H9 (cell line): ENCODE results near the gene CDK9. TPM values are rescaled to one million over a fixed set of nuclear protein-coding genes. Genes with fewer than 3 reads are reported as not detected.

ENCODE experiments used
- DNase-seq: peaks from one replicate; pipeline ENCODE4 v3.0.0-alpha.2; 2017
- H2AFZ ChIP-seq: one replicate; pipeline ENCODE4 v1.6.1; 2013; ENCODE audit warnings: mild to moderate bottlenecking, low read length, control low read depth, moderate library complexity
- H2AK5ac ChIP-seq: 2 replicates; pipeline ENCODE4 v1.6.1; 2013; ENCODE audit warnings: low read length, control low read depth, mixed read lengths; ENCODE audit not compliant: insufficient read length
- H2BK120ac ChIP-seq: one replicate; pipeline ENCODE4 v1.6.1; 2013; ENCODE audit warnings: low read depth, mild to moderate bottlenecking, low read length, control low read depth, inconsistent platforms; ENCODE audit not compliant: poor library complexity, severe bottlenecking
- H2BK12ac ChIP-seq: 2 replicates; pipeline ENCODE4 v1.6.1; 2013; ENCODE audit warnings: low read length, control low read depth, mixed read lengths, low read depth; ENCODE audit not compliant: insufficient read length
- H2BK15ac ChIP-seq: 2 replicates; pipeline ENCODE4 v1.6.1; 2013; ENCODE audit warnings: low read depth, low read length, control low read depth
- H2BK20ac ChIP-seq: one replicate; pipeline ENCODE4 v1.6.1; 2013; ENCODE audit warnings: low read depth, mild to moderate bottlenecking, low read length, control low read depth, inconsistent platforms; ENCODE audit not compliant: poor library complexity, severe bottlenecking
- H2BK5ac ChIP-seq: 2 replicates; pipeline ENCODE4 v1.6.1; 2013; ENCODE audit warnings: low read length, control low read depth, mixed read lengths; ENCODE audit not compliant: insufficient read length
- H3K14ac ChIP-seq: 2 replicates; pipeline ENCODE4 v1.6.1; 2013; ENCODE audit warnings: low read length, control low read depth; ENCODE audit not compliant: insufficient read depth
- H3K18ac ChIP-seq: 2 replicates; pipeline ENCODE4 v1.6.1; 2013; ENCODE audit warnings: low read depth, mild to moderate bottlenecking, mixed read lengths, low read length, control low read depth; ENCODE audit not compliant: insufficient read length
- H3K23ac ChIP-seq: 2 replicates; pipeline ENCODE4 v1.6.1; 2013; ENCODE audit warnings: low read length, control low read depth, mixed read lengths, low read depth; ENCODE audit not compliant: insufficient read length
- H3K23me2 ChIP-seq: 2 replicates; pipeline ENCODE4 v1.6.1; 2013; ENCODE audit warnings: low read depth, mild to moderate bottlenecking, mixed read lengths, low read length, control low read depth; ENCODE audit not compliant: insufficient read length, poor library complexity, severe bottlenecking
- H3K27ac ChIP-seq: 2 replicates; pipeline ENCODE4 v1.5.1; 2013; ENCODE audit warnings: low read length, control low read depth, mixed read lengths, low read depth; ENCODE audit not compliant: insufficient read length
- H3K27me3 ChIP-seq: 2 replicates; pipeline ENCODE4 v1.6.1; 2013; ENCODE audit warnings: low read length, control low read depth, inconsistent platforms; ENCODE audit not compliant: insufficient read depth
- H3K4ac ChIP-seq: 2 replicates; pipeline ENCODE4 v1.6.1; 2013; ENCODE audit warnings: low read depth, mild to moderate bottlenecking, control low read depth, inconsistent platforms, low read length, moderate library complexity
- H3K4me1 ChIP-seq: 2 replicates; pipeline ENCODE4 v1.6.1; 2013; ENCODE audit warnings: low read length, control low read depth, inconsistent platforms; ENCODE audit not compliant: insufficient read depth
- H3K4me2 ChIP-seq: 2 replicates; pipeline ENCODE4 v1.6.1; 2013; ENCODE audit warnings: low read length, control low read depth, mixed read lengths; ENCODE audit not compliant: insufficient read length, insufficient read depth
- H3K56ac ChIP-seq: 2 replicates; pipeline ENCODE4 v1.6.1; 2013; ENCODE audit warnings: low read depth, mild to moderate bottlenecking, mixed read lengths, low read length, control low read depth; ENCODE audit not compliant: insufficient read length
- H3K79me1 ChIP-seq: 2 replicates; pipeline ENCODE4 v1.6.1; 2013; ENCODE audit warnings: low read depth, mild to moderate bottlenecking, moderate library complexity, low read length, control low read depth, inconsistent platforms; ENCODE audit not compliant: insufficient read depth, poor library complexity, severe bottlenecking
- H3K79me2 ChIP-seq: 2 replicates; pipeline ENCODE4 v1.6.1; 2013; ENCODE audit warnings: low read length, control low read depth, inconsistent platforms; ENCODE audit not compliant: insufficient read depth
- H3K9ac ChIP-seq: 2 replicates; pipeline ENCODE4 v1.6.1; 2013; ENCODE audit warnings: low read length, control low read depth, mixed read lengths; ENCODE audit not compliant: insufficient read length; ENCODE audit errors: extremely low read depth
- H3K9me3 ChIP-seq: one replicate; pipeline ENCODE4 v1.6.1; 2013; ENCODE audit warnings: low read depth, low read length, inconsistent platforms; ENCODE audit not compliant: control insufficient read depth
- H3T11ph ChIP-seq: one replicate; pipeline ENCODE4 v1.6.1; 2013; ENCODE audit warnings: mild to moderate bottlenecking, low read length, control low read depth, inconsistent platforms
- H4K20me1 ChIP-seq: one replicate; pipeline ENCODE4 v1.6.1; 2013; ENCODE audit not compliant: control insufficient read depth, insufficient read length, insufficient read depth
- H4K5ac ChIP-seq: 2 replicates; pipeline ENCODE4 v1.6.1; 2013; ENCODE audit warnings: low read depth, mild to moderate bottlenecking, mixed read lengths, low read length, control low read depth; ENCODE audit not compliant: insufficient read length
- H4K8ac ChIP-seq: replicated peaks from 2 replicates; pipeline ENCODE4 v1.6.1; 2013; ENCODE audit warnings: low read length, control low read depth, mixed read lengths, low read depth; ENCODE audit not compliant: insufficient read length
- H4K91ac ChIP-seq: 2 replicates; pipeline ENCODE4 v1.6.1; 2013; ENCODE audit warnings: low read depth, mild to moderate bottlenecking, moderate library complexity, mixed read lengths, low read length, control low read depth; ENCODE audit not compliant: insufficient read length
- H3K27ac Mint-ChIP-seq, 3 experiments: 2 replicates in 2 of 3; 3 replicates in 1 of 3; pipeline ENCODE4 v1.8.0; 2020 to 2021; ENCODE audit warnings: mixed read lengths in 3 of 3, mild to moderate bottlenecking in 1 of 3, moderate library complexity in 1 of 3
- H3K27me3 Mint-ChIP-seq: 2 replicates; pipeline ENCODE4 v1.8.0; 2021; ENCODE audit warnings: low read depth, mild to moderate bottlenecking, moderate library complexity, mixed read lengths
- H3K36me3 Mint-ChIP-seq, 3 experiments: 2 replicates in 2 of 3; 3 replicates in 1 of 3; pipeline ENCODE4 v1.8.0; 2020 to 2021; ENCODE audit warnings: low read depth in 3 of 3, mixed read lengths in 3 of 3; ENCODE audit not compliant: insufficient read depth in 1 of 3
- H3K4me1 Mint-ChIP-seq, 2 experiments: 2 replicates each; pipeline ENCODE4 v1.8.0; 2020; ENCODE audit warnings: mixed read lengths in 2 of 2
- H3K4me3 Mint-ChIP-seq, 2 experiments: 2 replicates in 1 of 2; 3 replicates in 1 of 2; pipeline ENCODE4 v1.8.0; 2020 to 2021; ENCODE audit warnings: mild to moderate bottlenecking in 2 of 2, mixed read lengths in 2 of 2, moderate library complexity in 1 of 2
- H3K9me3 Mint-ChIP-seq, 2 experiments: 2 replicates in 1 of 2; 3 replicates in 1 of 2; pipeline ENCODE4 v1.8.0; 2020; ENCODE audit warnings: mild to moderate bottlenecking in 2 of 2, mixed read lengths in 2 of 2, moderate library complexity in 1 of 2
- WGBS: extraction: QIAGEN DNeasy Blood & Tissue Kit; methylation state at CpG from one replicate; pipeline ENCODE4 v1.1.7; 2013; ENCODE audit warnings: missing lambda C conversion rate, low lambda C conversion rate, mixed read lengths; ENCODE audit not compliant: insufficient read length; ENCODE audit errors: extremely low coverage; 5-methylcytosine and 5-hydroxymethylcytosine counted together
- total RNA-seq: library from RNA; stranded (reverse); gene quantifications from 2 replicates; pipeline ENCODE4 v1.2.1, GENCODE V29; 2021
- TF ChIP-seq, protein P1 (sequence below): fragments of 200-600 bp; sonication (generic); conservative IDR thresholded peaks from 3 replicates; pipeline ENCODE4 v1.8.0; 2021; ENCODE audit warnings: antibody characterized with exemption, mild to moderate bottlenecking

The CDK9 gene
- total RNA-seq, 1 experiment from 2014 or later = 85.7 TPM

DNA sequence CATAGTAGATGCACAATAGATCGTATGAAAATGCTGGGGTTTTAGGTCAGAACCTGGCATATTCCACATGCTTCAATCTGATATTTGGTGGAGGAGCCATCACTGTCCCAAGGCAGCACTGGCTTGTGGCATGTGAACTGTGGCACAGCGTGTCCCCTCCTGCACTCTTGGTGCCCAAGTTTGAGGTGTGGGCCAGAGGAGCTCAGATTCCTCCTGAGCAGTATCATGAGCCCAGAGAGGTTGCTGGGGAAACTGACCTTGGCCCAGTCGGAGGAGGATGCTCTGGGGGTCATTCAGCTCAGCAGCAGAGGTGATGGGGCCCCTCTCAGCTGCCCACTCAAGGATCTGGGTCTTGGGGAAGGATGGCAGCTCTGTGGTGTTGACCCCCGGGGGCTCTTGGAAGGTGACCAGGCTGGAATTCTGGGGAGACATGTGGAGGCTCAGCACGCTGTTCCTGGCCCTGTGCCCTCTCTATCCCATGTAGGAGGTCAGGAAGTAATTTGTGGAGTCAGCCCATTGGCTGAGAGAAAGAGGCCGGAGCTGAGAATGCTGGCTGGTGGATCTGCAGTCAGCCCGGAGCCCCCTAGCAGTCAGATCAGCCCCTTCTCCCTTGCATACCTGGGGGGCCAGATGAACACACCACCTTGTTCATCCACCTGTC lies 40.5 kb downstream of the CDK9 start:
- Histone ChIP-seq H4K20me1 (no peaks in the 10 kb centered on the region), H3K4me2 (no peak overlapping the region), H3K27ac (no peak overlapping the region), H3K23ac (no peak overlapping the region), H3K27me3 (0 out of 2 replicates have a peak, but pooled peaks cover 2% of the 10 kb centered on the region), H3K23me2 (peaks cover 7% of the 10 kb centered on the region), H2BK20ac (no peak overlapping the region), H3K4me1 (no peaks in the 10 kb centered on the region), H2BK120ac (no peak overlapping the region), H3K79me1 (no peaks in the 10 kb centered on the region), H2BK15ac (no peak overlapping the region), H4K5ac (no peak overlapping the region), H3K4ac (no peak overlapping the region), H3T11ph (no peak overlapping the region), H3K9ac (no peak overlapping the region), H2BK12ac (no peak overlapping the region), H2AFZ (no peak overlapping the region), H2AK5ac (no peak overlapping the region), H3K14ac (no peak overlapping the region), H4K8ac (no peak overlapping the region), H3K9me3 (no peaks in the 10 kb centered on the region), H3K18ac (no peak overlapping the region), H3K79me2 (no peaks in the 10 kb centered on the region), H4K91ac (no peak overlapping the region), H3K56ac (no peak overlapping the region), H2BK5ac (no peak overlapping the region)
- DNase-seq = no peak
- no CpG with 5 or more reads among the region's 7 CpGs for WGBS
- H3K4me3 Mint-ChIP-seq = peak overlapping the region in 1 of 2 experiments; percentile 66; a peak in 3 of 5 replicates
- H3K4me1 Mint-ChIP-seq = peaks cover 23 to 40% of the 10 kb centered on the region in 2 experiments
- no peaks in the 10 kb centered on the region for H3K9me3 Mint-ChIP-seq
- H3K27me3 Mint-ChIP-seq = peaks cover 24% of the 10 kb centered on the region
- H3K27ac Mint-ChIP-seq = no peak overlapping the region
- H3K36me3 Mint-ChIP-seq = no peaks in the 10 kb centered on the region; a peak in 1 of 7 replicates
- TF ChIP-seq, protein P1, sequence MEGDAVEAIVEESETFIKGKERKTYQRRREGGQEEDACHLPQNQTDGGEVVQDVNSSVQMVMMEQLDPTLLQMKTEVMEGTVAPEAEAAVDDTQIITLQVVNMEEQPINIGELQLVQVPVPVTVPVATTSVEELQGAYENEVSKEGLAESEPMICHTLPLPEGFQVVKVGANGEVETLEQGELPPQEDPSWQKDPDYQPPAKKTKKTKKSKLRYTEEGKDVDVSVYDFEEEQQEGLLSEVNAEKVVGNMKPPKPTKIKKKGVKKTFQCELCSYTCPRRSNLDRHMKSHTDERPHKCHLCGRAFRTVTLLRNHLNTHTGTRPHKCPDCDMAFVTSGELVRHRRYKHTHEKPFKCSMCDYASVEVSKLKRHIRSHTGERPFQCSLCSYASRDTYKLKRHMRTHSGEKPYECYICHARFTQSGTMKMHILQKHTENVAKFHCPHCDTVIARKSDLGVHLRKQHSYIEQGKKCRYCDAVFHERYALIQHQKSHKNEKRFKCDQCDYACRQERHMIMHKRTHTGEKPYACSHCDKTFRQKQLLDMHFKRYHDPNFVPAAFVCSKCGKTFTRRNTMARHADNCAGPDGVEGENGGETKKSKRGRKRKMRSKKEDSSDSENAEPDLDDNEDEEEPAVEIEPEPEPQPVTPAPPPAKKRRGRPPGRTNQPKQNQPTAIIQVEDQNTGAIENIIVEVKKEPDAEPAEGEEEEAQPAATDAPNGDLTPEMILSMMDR = no peak
